AML-193 (cell line): ENCODE data around the gene DHX16.
"Not testable (repeated sequence)": the region's sequence is repeated elsewhere in the genome, so short reads cannot be mapped to it uniquely, and the experiment has no call there.

Experiments
- DNase-seq, 2 experiments: peaks; one replicate each; lab custom pipeline; 2025; lab: John Stamatoyannopoulos, UW

The DHX16 gene

DNA sequence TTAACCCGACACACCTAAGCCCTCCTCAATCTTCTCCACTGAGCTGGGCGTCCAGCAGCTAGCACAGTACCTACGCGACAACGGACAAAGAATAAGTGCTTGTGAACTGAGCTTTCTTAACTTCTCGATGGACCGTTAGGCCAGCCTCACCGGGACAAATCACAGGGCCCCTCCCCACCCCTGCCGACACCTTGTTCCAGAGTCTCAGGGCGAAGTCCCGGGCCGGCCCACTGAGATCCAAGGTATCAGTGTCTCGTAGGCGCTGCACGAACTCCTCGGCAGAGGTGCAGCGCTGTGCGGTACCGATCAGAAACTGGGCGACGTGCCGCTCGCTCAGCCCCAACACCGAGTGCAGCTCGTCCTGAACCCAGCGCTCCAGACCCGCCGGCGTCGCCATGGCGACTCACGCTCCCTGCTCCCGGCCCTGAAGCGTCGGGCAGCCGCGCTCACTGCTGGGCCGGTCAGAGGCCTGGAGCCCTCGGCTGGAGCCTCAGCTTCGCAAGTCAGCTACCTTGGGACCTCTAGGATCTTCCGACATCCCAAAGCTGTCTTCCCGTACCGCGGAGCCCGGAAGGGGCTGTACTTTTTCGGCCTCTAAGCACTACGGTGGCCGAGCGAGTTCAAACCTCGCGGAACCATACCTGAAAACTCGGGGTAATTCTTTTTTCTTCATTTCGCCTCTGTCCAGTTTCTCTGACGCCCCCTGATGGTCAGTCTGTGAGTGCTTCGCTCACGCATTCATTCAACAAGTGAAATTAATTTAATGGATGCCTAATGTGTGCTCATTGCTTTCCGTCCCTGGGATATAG lies at the start of gene DHX16:
Gene DHX16 (minus strand): TSS at position 562 of the 809 bp plus-strand sequence. CDS start 165 bp downstream, at position 397.
- DNase-seq: peak; percentile 98 to 99

DNA sequence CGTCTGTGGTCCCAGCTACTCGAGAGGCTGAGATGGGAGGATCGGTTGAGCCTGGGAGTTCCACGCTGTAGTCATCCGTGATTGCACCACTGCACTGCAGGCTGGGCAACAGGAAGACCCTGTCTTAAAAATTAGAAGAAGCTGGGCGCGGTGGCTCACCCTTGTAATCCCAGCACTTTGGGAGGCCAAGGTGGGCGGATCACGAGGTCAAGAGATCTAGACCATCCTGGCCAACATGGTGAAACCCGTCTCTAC lies 49.1 kb upstream of the DHX16 start:
- not testable (repeated sequence) for DNase-seq

DNA sequence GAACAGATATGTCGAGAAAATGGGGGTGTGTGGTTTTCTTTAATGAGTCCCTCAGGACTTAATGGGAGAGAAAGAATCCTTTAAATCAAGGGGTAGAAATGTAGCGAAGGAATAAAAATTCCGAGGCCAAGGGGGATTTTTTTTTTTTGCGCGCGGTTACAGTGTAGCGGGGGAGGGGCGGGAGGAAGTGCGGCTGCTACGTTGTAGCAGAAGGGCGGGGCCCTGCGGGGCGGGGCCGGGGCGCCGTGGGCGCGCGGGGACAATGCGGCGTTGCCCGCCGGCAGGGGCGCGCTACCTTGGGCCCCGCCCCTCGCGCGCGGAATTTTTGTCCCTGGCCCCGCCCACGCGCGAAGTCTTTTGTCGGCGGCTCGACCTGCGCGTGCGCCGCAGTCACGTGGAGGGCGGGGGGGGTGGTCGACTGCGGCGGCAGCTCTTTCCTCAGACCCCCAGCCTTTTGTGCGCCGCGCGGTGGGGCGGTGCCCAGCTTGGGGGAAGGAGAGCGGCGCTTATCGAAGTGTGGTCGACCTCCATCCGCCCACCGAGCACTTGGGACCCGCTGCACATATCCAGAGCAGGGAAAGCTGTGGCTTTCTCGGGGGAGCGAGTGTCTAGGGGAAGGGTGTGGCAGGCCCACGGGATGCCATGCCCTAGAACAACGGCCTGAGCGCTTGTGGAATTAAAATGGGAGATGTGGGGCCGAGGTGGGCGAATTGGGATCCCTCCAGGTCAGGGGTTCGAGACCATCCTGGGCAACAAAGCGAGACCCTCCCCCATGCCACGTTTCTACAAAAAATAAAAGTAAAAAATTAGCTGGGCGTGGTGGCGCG lies 48.6 kb upstream of the DHX16 start:
- DNase-seq: peak; percentile 90 to 93

DNA sequence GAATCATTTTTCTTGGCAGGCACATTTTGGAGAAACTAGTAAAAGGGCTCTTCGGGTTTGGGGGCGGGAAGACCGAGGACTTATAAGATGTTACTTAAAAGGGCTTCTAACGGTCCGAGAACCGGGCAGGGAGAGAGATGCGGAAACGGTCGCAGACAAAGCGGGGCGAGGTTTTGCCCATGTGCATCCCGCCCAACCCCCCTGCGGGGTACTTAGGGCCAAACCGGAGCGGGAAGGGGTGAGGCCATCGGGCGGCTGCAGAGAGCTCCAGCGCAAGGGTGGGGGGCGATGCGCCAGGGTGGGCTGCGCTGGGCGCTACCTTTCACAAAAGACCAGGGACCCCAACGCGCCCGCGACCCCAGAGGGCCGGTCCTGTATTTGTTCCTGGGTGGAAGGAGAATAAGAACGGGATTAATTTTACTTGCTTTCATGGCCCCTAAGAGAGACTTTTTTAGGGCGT lies 48.0 kb upstream of the DHX16 start:
- peak; percentile 66 to 67 for DNase-seq

DNA sequence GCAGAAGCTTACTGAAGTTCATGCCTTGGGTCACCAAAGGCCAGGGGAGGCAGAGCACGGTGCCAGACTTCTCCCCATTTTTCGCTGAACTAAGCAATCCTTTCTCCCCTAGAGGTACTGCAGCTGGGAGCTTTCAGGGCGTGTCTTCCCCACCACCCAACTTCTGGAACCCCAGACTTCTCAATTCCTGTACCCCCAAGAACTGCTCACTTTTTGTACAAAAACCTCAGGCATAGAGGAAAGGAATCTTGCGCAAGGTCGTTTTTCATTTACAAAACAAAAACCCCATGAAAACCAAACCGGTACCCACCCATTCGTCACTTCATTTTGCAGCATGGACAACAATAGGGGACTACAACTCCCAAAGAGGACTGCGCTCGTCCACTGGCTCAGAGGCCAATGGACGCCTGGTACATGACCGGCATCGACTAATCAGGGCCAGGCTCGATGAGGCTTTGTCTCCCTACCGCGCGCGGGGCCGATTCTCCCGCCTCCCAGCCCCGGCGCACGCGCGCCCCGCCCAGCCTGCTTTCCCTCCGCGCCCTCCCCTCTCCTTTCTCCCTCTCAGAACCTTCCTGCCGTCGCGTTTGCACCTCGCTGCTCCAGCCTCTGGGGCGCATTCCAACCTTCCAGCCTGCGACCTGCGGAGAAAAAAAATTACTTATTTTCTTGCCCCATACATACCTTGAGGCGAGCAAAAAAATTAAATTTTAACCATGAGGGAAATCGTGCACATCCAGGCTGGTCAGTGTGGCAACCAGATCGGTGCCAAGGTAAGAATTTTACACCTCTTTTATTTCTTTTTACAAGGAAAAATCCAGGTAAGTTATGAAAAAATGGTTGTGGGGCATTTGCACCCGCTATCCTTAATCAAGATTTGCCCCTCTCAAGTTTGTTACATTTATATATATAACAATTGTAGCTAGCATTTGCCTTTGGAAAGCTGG lies 47.3 kb upstream of the DHX16 start, which contains the start of gene TUBB:
Gene TUBB (plus strand): TSS at position 562 of the 947 bp plus-strand sequence. CDS start 155 bp downstream, at position 717.
- peak; percentile 99 for DNase-seq

DNA sequence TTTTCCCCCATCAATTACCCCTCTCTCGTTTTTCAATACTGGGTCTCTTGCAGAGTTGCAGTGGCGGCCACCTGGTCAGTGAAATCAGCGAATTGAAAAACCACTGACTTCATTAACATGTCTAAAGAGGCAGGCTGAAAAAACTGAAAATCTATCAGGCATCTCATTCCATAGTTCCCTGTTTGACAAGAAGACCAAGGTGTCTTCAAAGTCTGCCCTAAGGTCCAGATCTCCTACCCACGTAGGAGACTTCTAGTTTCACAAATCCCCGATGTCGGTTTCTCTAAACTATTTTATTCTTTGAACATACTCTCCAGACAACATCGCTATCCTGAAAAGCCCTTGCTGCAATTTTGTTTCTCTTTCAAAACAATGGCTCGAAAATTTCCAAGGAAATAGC lies 46.5 kb upstream of the DHX16 start:
- DNase-seq: no peak

DNA sequence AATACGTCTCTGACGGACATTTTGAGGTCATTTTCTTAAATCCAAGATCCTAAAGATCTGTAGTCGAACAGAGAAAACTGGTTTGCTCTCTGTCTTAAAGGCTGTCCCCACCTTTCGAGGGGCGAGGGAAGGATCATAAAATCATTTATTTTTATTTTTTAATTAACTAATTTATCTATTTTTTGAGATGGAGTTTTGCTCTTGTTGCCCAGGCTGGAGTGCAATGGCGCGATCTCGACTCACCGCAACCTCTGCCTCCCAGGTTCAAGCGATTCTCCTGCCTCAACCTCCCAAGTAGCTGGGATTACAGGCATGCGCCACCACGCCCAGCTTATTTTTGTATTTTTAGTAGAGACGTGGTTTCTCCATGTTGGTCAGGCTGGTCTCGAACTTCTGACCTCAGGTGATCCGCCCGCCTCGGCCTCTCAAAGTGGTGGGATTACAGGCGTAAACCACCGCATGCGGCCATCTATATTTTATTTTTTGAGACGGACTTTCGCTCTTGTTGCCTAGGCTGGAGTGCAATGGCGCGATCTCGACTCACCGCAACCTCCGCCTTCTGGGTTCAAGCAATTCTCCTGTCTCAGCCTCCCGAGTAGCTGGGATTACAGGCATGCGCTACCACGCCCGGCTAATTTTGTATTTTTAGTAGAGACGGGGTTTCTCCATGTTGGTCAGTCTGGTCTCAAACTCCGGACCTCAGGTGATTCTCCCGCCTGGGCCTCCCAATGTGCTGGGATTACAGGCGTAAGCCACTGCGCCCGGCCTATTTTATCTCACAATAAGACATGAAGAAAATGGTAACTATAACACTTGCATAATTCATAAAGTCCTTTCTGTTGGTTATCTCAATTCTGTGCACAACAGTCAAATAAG lies 45.3 kb upstream of the DHX16 start:
- DNase-seq: not testable (repeated sequence)

DNA sequence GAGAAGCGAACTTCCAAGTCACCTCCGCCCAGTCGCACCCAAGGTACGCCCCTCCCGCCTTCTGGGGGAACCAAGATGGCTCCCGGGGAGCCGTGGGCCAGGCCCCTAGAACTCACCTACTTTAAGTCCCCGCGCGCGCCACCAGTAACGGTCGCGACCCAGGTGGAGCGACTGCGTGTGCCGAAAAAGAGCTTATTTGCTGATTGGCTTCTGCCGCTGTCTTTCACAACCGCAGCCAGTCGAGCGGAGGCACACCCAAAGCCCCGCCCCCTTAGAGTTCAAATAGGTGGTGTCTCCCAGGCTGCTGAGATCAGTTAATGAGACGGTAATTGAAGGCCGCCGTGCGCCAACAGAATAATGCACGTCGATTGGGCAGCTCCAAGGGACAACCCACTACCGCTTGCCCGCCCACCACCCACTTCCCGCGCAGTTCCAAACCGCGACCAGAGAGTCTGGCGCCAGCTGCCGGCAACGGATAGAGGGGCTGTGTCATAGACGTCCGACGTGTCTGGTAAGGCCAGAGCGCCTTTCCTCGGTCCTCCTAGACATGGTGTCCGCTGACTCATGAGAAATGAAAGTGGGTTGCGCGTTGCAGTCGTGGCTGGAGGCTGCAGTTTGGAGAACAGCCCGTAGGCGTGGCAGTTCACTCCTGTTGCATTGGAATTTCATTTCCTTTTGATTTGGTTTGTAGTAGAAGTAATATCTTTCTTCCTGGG lies 44.5 kb upstream of the DHX16 start, which contains the start of gene MDC1:
Gene MDC1 (minus strand): TSS at position 153 of the 716 bp plus-strand sequence. CDS start 2,106 bp downstream, outside the sequence.
- DNase-seq: peak; percentile 100

DNA sequence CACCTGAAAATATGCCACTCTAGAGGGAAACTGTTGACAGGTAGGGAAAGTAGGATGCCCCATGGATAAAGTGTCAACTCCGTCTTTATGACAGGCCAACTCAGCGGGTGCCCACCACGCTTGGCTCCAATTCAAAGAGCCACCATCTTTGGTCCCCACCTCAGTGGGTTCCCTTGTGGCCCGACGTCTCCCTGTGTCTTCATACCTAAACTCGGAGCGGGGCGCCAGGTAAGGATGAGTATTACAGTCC lies 44.0 kb upstream of the DHX16 start:
- no peak for DNase-seq

DNA sequence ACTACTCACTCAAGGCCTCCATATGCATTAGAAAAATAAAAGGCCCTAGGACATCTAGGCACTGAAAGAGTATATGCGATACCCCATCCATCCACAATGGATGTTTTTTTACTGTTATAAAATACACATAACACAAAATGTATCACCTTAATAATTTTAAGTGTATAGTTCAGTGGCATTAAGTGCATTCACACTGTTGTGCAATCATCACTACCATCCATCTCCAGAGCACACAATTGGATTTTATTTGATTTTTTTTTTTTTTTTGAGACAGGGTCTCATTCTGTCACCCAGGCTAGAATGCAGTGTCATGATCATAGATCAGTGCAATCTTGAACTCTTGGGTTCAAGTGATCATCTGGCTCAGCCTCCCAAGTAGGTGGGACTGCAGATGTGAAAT lies 41.5 kb upstream of the DHX16 start:
- no peak for DNase-seq

DNA sequence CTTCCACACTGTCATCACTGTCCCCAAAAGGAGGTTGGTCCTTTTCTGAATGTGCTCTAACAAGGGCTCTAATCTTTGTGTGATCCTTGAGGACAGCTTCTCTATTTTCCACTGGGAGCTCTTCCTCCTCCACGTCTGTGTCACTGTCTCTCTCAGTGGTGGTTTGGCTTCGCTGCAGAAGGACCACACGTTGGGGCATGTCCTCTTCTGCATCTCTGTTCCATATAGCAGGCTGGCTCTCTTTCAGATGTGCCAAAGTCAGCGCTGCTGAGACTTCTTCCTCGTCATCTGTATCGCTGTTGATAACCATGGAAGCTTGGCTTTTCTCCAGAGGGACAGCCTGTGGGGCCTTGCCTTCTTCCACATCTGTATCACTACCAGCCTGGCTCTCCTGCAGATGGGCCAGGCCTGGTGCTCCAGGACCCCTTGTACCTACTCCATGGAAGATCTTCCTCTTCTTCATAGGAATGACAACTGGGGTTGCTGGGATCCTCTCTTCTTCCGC lies 39.7 kb upstream of the DHX16 start:
- no peak for DNase-seq

DNA sequence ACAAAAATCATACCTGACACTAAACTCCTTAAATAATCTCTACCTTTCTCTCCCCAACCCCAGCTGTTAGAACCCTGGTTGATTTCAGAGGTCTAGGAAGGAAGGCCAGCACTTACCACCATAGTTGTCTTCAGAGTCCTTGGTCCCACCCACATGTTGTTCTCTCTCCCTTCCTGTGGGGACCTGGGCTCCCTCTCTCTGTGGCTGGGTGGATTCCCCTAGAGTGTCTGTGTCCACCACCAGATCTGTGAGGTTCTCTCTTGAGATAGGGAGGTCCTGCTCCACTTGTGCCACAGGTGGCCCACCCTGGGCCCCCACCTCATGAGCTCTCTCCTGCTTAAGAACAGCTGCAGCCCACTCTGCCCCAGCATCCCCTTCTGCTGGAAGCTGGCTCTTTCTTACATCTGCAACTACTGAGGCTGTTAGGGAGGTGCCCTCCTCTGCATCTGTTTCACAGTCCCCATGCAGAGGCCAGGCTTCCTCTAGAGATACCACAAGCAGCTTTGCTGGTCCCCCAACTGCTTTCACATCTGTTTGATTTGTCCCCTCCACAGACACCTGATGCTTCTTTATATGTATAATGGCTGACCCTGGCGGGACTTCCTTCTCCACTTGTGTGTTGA lies 39.1 kb upstream of the DHX16 start:
- DNase-seq: no peak

DNA sequence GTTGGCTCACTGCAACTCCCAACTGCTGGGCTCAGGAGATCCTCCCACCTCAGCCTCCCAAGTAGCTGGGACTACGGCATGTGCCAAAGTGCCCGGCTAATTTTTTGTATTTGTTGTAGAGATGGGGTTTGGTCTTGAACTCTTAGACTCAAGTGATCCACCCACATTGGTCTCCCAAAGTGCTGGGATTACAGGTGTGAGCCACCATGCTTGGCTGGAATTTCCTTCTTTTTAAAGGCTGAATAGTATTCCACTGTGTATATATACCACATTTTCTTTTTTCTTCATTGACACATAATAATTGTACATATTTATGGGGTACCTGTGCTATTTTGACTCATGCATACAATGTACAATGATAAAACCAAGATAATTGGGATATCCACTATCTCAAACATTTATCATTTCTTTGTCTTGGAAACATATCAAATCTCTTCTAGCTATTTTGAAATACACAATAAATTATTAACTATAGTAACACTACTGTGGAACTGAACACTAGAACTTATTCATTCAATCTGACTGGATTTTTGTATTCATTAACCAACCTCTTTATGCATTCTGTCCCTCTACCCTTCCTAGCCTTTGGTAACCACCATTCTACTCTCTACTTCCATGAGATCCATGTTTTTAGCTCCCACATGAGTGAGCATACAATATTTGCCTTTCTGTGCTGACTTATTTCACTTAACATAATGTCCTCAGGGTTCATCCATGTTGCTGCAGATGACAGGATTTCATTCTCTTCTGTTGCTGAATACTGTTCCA lies 36.5 kb upstream of the DHX16 start:
- no peak for DNase-seq

DNA sequence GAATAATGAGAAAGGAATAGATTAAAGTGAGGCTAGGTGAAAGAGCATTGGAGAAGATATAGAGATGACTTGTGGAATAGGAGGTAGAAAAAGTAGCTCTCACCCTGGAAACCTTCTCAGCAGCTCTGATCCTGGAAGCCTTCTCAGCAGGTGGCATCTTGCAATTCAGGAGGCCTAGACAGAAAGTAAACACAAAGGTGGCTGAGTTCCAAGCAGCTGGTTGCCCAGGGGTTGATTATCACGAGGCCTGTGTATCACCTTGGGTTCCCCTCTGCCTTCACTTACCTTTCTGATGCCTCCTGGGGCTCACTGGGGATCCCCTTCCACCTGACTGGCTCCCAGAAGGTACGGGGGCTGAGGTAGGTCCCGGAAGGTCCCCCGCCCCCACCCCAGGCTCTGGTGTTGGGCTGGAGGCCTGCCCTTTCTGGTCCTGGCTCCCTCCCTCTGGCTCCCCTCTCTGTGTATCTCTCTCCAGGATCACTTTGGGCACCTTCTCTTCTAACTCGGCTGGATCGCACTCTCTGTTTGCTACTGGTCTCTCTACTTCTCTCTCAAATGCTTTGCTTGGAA lies 34.6 kb upstream of the DHX16 start:
- no peak for DNase-seq

DNA sequence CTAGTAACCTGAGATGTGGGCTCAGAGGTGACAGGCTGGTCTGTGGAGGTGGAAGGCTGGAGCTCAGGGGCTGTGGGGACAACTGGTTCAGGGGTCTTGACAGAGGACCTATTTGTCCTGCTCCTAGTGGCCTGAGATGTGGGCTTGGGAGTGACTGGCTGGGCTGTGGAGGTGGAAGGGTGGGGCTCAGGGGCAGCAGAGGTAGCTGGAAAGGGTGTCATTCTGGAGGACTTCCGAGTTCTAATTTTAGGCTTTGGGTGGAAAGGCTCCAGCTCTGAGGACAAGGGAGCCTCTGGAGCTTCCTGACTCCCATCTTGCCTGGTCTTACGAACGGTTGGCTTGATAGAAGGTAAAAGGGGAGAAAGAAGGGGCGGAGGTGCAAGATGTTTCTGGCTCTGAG lies 32.8 kb upstream of the DHX16 start:
- no peak for DNase-seq

DNA sequence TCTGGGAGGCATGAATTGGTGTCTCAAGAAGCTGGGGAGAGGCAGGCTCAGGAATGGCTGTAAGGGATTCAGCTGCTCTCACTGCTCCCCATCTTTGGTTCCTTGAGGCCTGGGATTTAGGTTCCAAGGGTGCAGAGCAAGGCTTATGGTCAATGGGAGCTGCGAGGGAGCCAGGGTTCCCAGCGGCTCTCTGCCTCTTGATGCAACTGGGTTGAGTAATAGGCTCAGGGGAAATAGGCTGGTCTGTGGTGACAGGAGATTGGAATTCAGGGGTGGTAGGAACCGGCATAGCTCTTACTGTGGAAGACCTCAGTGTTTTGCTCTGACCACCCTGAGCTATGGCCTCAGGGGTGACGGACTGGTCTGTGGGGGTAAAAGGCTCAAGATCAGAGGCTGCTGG lies 31.0 kb upstream of the DHX16 start:
- no peak for DNase-seq

DNA sequence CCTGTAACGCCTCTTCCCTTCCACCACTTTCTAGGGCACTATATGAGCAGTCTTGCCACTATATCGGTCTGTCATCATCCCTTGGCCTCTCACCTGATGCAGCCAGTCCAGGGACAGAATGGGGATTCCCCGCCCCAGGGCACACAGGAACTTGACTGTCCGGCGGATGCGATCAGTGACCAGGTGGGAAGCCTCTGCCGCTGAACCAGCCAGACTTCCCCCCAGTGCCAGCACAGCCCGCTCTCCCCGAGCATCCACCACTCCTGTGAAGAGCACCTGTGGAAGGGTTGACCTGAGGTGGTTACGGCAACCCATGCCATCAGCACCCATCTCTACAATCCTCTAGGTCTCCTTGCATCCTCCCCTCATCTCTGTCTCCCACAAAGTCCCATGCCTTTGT lies 30.2 kb upstream of the DHX16 start:
- DNase-seq: no peak

DNA sequence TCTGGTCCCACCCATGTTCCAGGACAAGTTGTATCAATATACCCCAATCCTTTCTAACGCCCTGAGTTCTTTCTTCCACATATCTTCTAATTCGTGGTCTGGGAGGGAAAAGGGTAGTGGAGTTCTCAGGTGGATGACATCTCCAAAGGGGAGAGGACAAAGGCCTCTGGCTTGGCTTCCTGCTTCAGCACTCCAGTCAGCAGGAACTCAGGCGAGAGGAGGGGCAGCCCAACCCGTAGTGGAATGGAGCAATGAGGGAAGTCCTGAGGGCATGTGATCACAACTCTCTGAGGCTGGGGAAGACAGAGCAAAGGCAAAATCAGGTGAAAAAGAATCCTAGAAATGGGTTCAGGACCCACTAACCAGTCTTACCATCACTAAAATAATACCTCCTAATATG lies 27.5 kb upstream of the DHX16 start:
- no peak for DNase-seq

DNA sequence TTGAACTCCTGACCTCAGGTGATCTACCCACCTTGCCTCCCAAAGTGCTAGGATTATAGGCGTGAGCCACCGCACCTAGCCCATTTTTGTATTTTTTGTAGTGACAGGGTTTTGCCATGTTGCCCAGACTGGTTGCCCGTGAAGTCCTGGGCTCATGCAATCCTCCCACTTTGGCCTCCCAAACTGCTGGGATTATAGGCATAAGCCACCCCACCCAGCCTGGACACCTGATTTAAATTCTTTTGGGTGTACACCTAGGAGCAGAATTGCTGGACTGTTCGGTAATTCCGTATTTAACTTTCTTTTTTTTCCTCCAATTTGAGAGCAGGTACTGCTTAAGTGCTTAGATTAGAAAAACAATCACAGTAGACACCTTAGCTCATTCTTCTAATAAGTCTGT lies 23.6 kb upstream of the DHX16 start:
- DNase-seq: no peak
